ENCODE measurements around the gene GABBR2. TPM values are rescaled to one million over a fixed set of nuclear protein-coding genes. Genes with fewer than 3 reads are reported as not detected.

Gene GABBR2
- total RNA-seq, 4 donors from 2014 or later = not detected

- ATAC-seq (ENCODE audit: low FRiP score) = no peak
These were observed 278.0 kb downstream of the GABBR2 start for GRCh38 chr9:98430535-98431292.

GRCh38 chr9:98429613-98430012 is 279.1 kb downstream of the GABBR2 start:
- no peak for ATAC-seq (ENCODE audit: low FRiP score)
- DNase-seq (ENCODE audit: low spot score) = no peak
- no peak for TF ChIP-seq CTCF (IDR thresholded peaks at IDR 0.05)

More at GRCh38 chr9:98430535-98431292, 278.0 kb downstream of the GABBR2 start:
- TF ChIP-seq CTCF (IDR thresholded peaks at IDR 0.05) = no peak
- no peak for DNase-seq (ENCODE audit: low spot score)

- ATAC-seq (ENCODE audit: low FRiP score) (no peak), DNase-seq (ENCODE audit: low spot score) (no peak)
- TF ChIP-seq CTCF (IDR thresholded peaks at IDR 0.05) = no peak
These were observed 280.3 kb downstream of the GABBR2 start for GRCh38 chr9:98428454-98428853.

- no peak for TF ChIP-seq CTCF (IDR thresholded peaks at IDR 0.05)
- DNase-seq (ENCODE audit: low spot score) (no peak), ATAC-seq (ENCODE audit: low FRiP score) (no peak)
These were observed 281.2 kb downstream of the GABBR2 start for GRCh38 chr9:98427491-98427890.

- DNase-seq (ENCODE audit: low spot score) (no peak), ATAC-seq (ENCODE audit: low FRiP score) (no peak)
- no peak for TF ChIP-seq CTCF (IDR thresholded peaks at IDR 0.05)
These were observed 283.7 kb downstream of the GABBR2 start for GRCh38 chr9:98425079-98425478.

- DNase-seq (ENCODE audit: low spot score) (no peak), ATAC-seq (ENCODE audit: low FRiP score) (no peak)
- no peak for TF ChIP-seq CTCF (IDR thresholded peaks at IDR 0.05)
These were observed 289.5 kb downstream of the GABBR2 start for GRCh38 chr9:98419260-98419603.

- no peak for TF ChIP-seq CTCF (IDR thresholded peaks at IDR 0.05)
- ATAC-seq (ENCODE audit: low FRiP score) = no peak
- no peak for DNase-seq (ENCODE audit: low spot score)
These were observed 290.0 kb downstream of the GABBR2 start for GRCh38 chr9:98418578-98419259.

Measured in omental fat pad (tissue), 4 donors.